ENCODE data around the gene CLNS1A. TPM values are rescaled to one million over a fixed set of nuclear protein-coding genes. Genes with fewer than 3 reads are reported as not detected.

Gene CLNS1A
- total RNA-seq, 1 donor from 2014 or later: 149 TPM

GRCh38 chr11:77568306-77568705, 69.3 kb downstream of the CLNS1A start:
- TF ChIP-seq CTCF (conservative IDR thresholded peaks at IDR 0.05): no peak
- H3K27me3 Mint-ChIP-seq: no peaks in the 10 kb centered on the region
- H3K9me3 Mint-ChIP-seq: no peaks in the 10 kb centered on the region
- H3K4me3 Mint-ChIP-seq: no peak overlapping the region
- H3K4me1 Mint-ChIP-seq (ENCODE audit: unreplicated experiment): no peaks in the 10 kb centered on the region
- H3K27ac Mint-ChIP-seq: no peak overlapping the region
- no peak for DNase-seq (ENCODE audit: extremely low spot score, unreplicated experiment)
- H3K36me3 Mint-ChIP-seq: no peaks in the 10 kb centered on the region

Other genes starting within 250 kb of the CLNS1A start
- gene PAK1, start 163.7 kb downstream of the CLNS1A start, total RNA-seq (ENCODE audit: low replicate concordance): 70.3 and 73.9 TPM in 2 replicates
- gene AQP11, start 47.8 kb downstream of the CLNS1A start, total RNA-seq (ENCODE audit: low replicate concordance): 2.4 and 4.1 TPM in 2 replicates
- 56.6 and 74.2 TPM in 2 replicates for gene RSF1, start 182.9 kb upstream of the CLNS1A start, total RNA-seq (ENCODE audit: low replicate concordance)
- gene AAMDC, start 183.3 kb upstream of the CLNS1A start, total RNA-seq (ENCODE audit: low replicate concordance): 16.9 and 33.6 TPM in 2 replicates

Measured in type B pancreatic cell (in vitro differentiated cells).